DND-41 (cell line): Measurements from ENCODE around the gene PARP4.
A peak's percentile ranks its signal among the peaks of the same experiment; 100 is the strongest.
"Not testable (repeated sequence)": the region's sequence is repeated elsewhere in the genome, so short reads cannot be mapped to it uniquely, and the experiment has no call there.

Experiments
- ATAC-seq: fragments of 200-7000 bp; cut with Tn5 transposase; 3 replicates; pipeline ENCODE4 v1.9.1; 2021; ENCODE audit warnings: low read depth; ENCODE audit not compliant: insufficient read depth
- DNase-seq: peaks from one replicate; pipeline ENCODE4 v3.0.0-alpha.2; 2020
- H2AFZ ChIP-seq: 2 replicates; pipeline ENCODE4 v1.6.0; 2012; ENCODE audit warnings: low read depth, low read length
- H3K27ac ChIP-seq: 2 replicates; pipeline ENCODE4 v1.5.1; 2012; ENCODE audit warnings: low read length, inconsistent platforms
- H3K27me3 ChIP-seq: fragments of 200-600 bp; sonication (generic); 2 replicates; pipeline ENCODE4 v1.6.0; 2012; ENCODE audit warnings: low read length, mild to moderate bottlenecking, inconsistent platforms; ENCODE audit not compliant: insufficient read depth, poor library complexity
- H3K36me3 ChIP-seq: 2 replicates; pipeline ENCODE4 v1.5.1; 2012; ENCODE audit warnings: low read length, inconsistent platforms; ENCODE audit not compliant: insufficient read depth
- H3K4me1 ChIP-seq: 2 replicates; pipeline ENCODE4 v1.5.1; 2012; ENCODE audit warnings: mild to moderate bottlenecking, low read length; ENCODE audit not compliant: insufficient read depth
- H3K4me2 ChIP-seq: 2 replicates; pipeline ENCODE4 v1.6.0; 2012; ENCODE audit warnings: mild to moderate bottlenecking, moderate library complexity, low read length, inconsistent platforms; ENCODE audit not compliant: insufficient read depth
- H3K4me3 ChIP-seq, 2 experiments: fragments of 200-600 bp in 1 of 2; shearing (Covaris generic) in 1 of 2; 2 replicates each; pipeline ENCODE4 v1.5.1; 2012 to 2016; ENCODE audit warnings: inconsistent platforms in 2 of 2, low read length in 2 of 2, mild to moderate bottlenecking in 2 of 2, low read depth in 1 of 2, moderate library complexity in 1 of 2
- H3K79me2 ChIP-seq: 2 replicates; pipeline ENCODE4 v1.6.0; 2012; ENCODE audit warnings: low read length, inconsistent platforms; ENCODE audit not compliant: insufficient read depth
- H3K9ac ChIP-seq: 2 replicates; pipeline ENCODE4 v1.6.0; 2012; ENCODE audit warnings: low read depth, mild to moderate bottlenecking, inconsistent platforms, low read length, moderate library complexity
- H3K9me3 ChIP-seq: 2 replicates; pipeline ENCODE4 v1.5.1; 2012; ENCODE audit warnings: low read length, moderate library complexity, mild to moderate bottlenecking, inconsistent platforms; ENCODE audit not compliant: insufficient read depth, severe bottlenecking
- H4K20me1 ChIP-seq: 2 replicates; pipeline ENCODE4 v1.6.0; 2012; ENCODE audit warnings: low read length; ENCODE audit not compliant: insufficient read depth
- EZH2 ChIP-seq: IDR thresholded peaks from 3 replicates; pipeline ENCODE4 v1.6.1; 2012; ENCODE audit warnings: borderline replicate concordance, low read depth, mild to moderate bottlenecking, moderate library complexity, low read length, inconsistent platforms; ENCODE audit not compliant: severe bottlenecking
- TF ChIP-seq, protein P1 (sequence below): IDR thresholded peaks from 2 replicates; pipeline ENCODE4 v1.5.1; 2012; ENCODE audit warnings: borderline replicate concordance, low read length, moderate library complexity, mild to moderate bottlenecking; ENCODE audit not compliant: poor library complexity, severe bottlenecking; ENCODE audit errors: extremely low read depth

Gene PARP4

DNA sequence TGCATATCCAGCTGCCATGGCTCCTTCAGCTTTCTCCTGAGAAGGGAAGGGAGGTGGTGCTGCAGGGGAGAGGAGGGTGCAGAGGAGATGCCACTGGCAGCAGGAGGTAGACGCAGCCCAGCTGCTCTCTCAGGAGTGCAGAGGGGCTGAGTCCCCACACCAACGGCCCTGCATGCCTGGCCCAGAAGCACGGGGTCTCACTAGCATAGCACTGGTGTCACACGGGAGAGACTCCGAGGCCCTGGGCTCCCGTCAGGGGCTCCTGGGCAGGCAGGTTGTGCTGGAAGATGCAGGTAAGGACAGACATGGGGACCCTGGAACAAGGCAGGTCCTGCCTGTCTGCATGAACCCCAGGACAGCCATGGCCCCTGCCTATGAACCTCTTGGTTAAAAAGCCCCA is 123.1 kb downstream of the PARP4 start:
- TF ChIP-seq EZH2 = no peak
- TF ChIP-seq, protein P1, sequence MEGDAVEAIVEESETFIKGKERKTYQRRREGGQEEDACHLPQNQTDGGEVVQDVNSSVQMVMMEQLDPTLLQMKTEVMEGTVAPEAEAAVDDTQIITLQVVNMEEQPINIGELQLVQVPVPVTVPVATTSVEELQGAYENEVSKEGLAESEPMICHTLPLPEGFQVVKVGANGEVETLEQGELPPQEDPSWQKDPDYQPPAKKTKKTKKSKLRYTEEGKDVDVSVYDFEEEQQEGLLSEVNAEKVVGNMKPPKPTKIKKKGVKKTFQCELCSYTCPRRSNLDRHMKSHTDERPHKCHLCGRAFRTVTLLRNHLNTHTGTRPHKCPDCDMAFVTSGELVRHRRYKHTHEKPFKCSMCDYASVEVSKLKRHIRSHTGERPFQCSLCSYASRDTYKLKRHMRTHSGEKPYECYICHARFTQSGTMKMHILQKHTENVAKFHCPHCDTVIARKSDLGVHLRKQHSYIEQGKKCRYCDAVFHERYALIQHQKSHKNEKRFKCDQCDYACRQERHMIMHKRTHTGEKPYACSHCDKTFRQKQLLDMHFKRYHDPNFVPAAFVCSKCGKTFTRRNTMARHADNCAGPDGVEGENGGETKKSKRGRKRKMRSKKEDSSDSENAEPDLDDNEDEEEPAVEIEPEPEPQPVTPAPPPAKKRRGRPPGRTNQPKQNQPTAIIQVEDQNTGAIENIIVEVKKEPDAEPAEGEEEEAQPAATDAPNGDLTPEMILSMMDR = no peak
- no peaks in the 10 kb centered on the region for H3K79me2 ChIP-seq
- H3K4me1 ChIP-seq = no peaks in the 10 kb centered on the region
- peak; percentile 22; the same call in 1 of the 3 replicates for ATAC-seq
- H3K4me2 ChIP-seq = no peak overlapping the region
- no peak overlapping the region for H3K9ac ChIP-seq
- no peak overlapping the region for H3K27ac ChIP-seq
- no peaks in the 10 kb centered on the region for H3K9me3 ChIP-seq
- H3K27me3 ChIP-seq = no peaks in the 10 kb centered on the region
- H3K36me3 ChIP-seq = no peaks in the 10 kb centered on the region
- no peak for DNase-seq
- no peak overlapping the region for H2AFZ ChIP-seq
- H3K4me3 ChIP-seq = no peak overlapping the region
- H4K20me1 ChIP-seq = no peaks in the 10 kb centered on the region

- not testable (repeated sequence) for H3K79me2 ChIP-seq, H3K4me3 ChIP-seq, H3K9ac ChIP-seq, H3K4me1 ChIP-seq, H3K9me3 ChIP-seq, H3K27ac ChIP-seq, H3K27me3 ChIP-seq, H2AFZ ChIP-seq, DNase-seq, H3K4me2 ChIP-seq, H4K20me1 ChIP-seq, H3K36me3 ChIP-seq
- ATAC-seq = peak; percentile 54; the same call in 2 of the 3 replicates
Observed at GRCh38 chr13:24388743-24389142, 123.8 kb downstream of the PARP4 start.

GRCh38 chr13:24386816-24387708 is 125.5 kb downstream of the PARP4 start:
- no peaks in the 10 kb centered on the region for H3K79me2 ChIP-seq
- no peaks in the 10 kb centered on the region for H3K27me3 ChIP-seq
- H3K4me2 ChIP-seq = no peak overlapping the region
- no peaks in the 10 kb centered on the region for H3K9me3 ChIP-seq
- H3K36me3 ChIP-seq = no peaks in the 10 kb centered on the region
- H2AFZ ChIP-seq = no peak overlapping the region
- H3K27ac ChIP-seq = no peak overlapping the region
- H3K9ac ChIP-seq = no peak overlapping the region
- H3K4me1 ChIP-seq = no peaks in the 10 kb centered on the region
- H4K20me1 ChIP-seq = no peaks in the 10 kb centered on the region
- no peak overlapping the region for H3K4me3 ChIP-seq
- DNase-seq (no peak), ATAC-seq (no peak)
- TF ChIP-seq EZH2 = no peak
- TF ChIP-seq, protein P1 = no peak

GRCh38 chr13:24385902-24386301 is 126.7 kb downstream of the PARP4 start:
- Histone ChIP-seq H3K79me2 (no peaks in the 10 kb centered on the region), H3K4me2 (no peak overlapping the region), H4K20me1 (no peaks in the 10 kb centered on the region), H3K27me3 (no peaks in the 10 kb centered on the region), H3K9me3 (no peaks in the 10 kb centered on the region), H3K36me3 (no peaks in the 10 kb centered on the region), H3K27ac (no peak overlapping the region), H3K4me1 (no peaks in the 10 kb centered on the region), H3K4me3 (no peak overlapping the region), H3K9ac (no peak overlapping the region), H2AFZ (no peak overlapping the region)
- DNase-seq = no peak
- no peak for ATAC-seq
- TF ChIP-seq, protein P1 = no peak
- no peak for TF ChIP-seq EZH2

- H4K20me1 ChIP-seq, H3K36me3 ChIP-seq, H2AFZ ChIP-seq, H3K27ac ChIP-seq, H3K9ac ChIP-seq, H3K4me3 ChIP-seq, DNase-seq, H3K27me3 ChIP-seq, H3K4me1 ChIP-seq, ATAC-seq, H3K4me2 ChIP-seq, H3K79me2 ChIP-seq, H3K9me3 ChIP-seq: not testable (repeated sequence)
Observed at GRCh38 chr13:24384946-24385345, 127.6 kb downstream of the PARP4 start.
